ENCODE data around the gene APBB3.
"Not testable (repeated sequence)": the region's sequence is repeated elsewhere in the genome, so short reads cannot be mapped to it uniquely, and the experiment has no call there.

Gene APBB3

DNA sequence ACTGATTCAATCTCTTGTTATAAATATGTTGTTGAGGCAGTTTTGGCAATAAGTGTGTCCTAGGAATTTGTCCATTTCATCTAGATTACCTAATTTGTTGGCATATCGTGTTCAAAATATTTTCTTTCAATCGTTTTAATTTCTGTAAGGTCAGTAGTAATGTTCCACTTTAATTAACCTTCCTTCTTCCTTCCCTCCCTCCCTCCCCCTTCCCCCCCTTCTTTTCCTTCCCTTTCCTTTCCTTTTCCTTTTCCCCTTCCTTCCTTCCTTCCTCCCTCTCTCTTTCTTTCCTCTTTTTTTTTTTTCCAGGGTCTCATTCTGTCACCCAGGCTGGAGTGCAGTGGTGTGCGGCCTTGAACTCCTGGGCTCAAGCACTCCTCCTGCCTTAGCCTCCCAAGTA, 41.5 kb upstream of the APBB3 start:
- TF ChIP-seq MAX (IDR thresholded peaks at IDR 0.05; ENCODE audit: low read depth, low read length) (no peak), MYC (IDR thresholded peaks at IDR 0.05; ENCODE audit: low read depth, low read length) (no peak), POLR2A (IDR thresholded peaks at IDR 0.05; ENCODE audit: extremely low read depth, insufficient read length) (no peak)
- TF ChIP-seq, protein P1, sequence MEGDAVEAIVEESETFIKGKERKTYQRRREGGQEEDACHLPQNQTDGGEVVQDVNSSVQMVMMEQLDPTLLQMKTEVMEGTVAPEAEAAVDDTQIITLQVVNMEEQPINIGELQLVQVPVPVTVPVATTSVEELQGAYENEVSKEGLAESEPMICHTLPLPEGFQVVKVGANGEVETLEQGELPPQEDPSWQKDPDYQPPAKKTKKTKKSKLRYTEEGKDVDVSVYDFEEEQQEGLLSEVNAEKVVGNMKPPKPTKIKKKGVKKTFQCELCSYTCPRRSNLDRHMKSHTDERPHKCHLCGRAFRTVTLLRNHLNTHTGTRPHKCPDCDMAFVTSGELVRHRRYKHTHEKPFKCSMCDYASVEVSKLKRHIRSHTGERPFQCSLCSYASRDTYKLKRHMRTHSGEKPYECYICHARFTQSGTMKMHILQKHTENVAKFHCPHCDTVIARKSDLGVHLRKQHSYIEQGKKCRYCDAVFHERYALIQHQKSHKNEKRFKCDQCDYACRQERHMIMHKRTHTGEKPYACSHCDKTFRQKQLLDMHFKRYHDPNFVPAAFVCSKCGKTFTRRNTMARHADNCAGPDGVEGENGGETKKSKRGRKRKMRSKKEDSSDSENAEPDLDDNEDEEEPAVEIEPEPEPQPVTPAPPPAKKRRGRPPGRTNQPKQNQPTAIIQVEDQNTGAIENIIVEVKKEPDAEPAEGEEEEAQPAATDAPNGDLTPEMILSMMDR (IDR thresholded peaks at IDR 0.05; ENCODE audit: low read depth, low read length) = no peak
- no peak for DNase-seq (ENCODE audit: low read depth)

DNA sequence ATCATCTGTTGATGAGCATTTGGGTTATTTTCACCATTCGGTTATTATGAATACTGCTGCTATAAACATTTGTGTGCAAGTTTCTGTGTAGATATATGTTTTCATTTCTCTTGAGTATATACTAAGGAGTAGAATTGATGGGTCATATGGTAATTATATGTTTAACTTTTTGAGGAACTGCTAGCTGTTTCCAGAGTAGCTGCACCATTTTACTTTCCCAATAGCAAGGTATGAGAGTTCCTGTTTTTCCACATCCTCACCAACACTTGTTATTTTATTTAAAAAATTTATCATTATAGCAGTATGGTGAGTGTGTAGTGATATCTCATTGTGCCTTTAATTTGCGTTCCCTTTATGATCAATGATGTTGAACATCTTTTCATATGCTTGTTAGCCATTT, 39.3 kb upstream of the APBB3 start:
- no peak overlapping the region for H3K4me3 ChIP-seq (ENCODE audit: low read depth, low read length)
- TF ChIP-seq MYC (IDR thresholded peaks at IDR 0.05; ENCODE audit: low read depth, low read length) = no peak
- no peak for TF ChIP-seq MAX (IDR thresholded peaks at IDR 0.05; ENCODE audit: low read depth, low read length)
- TF ChIP-seq, protein P1 (IDR thresholded peaks at IDR 0.05; ENCODE audit: low read depth, low read length) = no peak
- TF ChIP-seq POLR2A (IDR thresholded peaks at IDR 0.05; ENCODE audit: extremely low read depth, insufficient read length) = no peak
- no peak for DNase-seq (ENCODE audit: low read depth)

More for the DNA sequence above, 41.5 kb upstream of the APBB3 start:
- no peak overlapping the region for H3K4me3 ChIP-seq (ENCODE audit: low read depth, low read length)

DNA sequence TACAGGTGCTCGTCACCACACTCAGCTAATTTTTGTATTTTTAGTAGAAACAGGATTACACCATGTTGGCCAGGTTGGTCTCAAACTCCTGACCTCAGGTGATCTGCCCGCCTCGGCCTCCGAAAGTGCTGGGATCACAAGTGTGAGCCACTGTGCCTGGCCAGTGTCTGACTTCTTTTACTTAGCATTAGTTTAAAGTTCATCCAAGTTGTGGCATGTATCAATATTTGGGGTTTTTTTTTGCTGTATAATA, 39.0 kb upstream of the APBB3 start:
- H3K4me3 ChIP-seq (ENCODE audit: low read depth, low read length); DNase-seq (ENCODE audit: low read depth): not testable (repeated sequence)

DNA sequence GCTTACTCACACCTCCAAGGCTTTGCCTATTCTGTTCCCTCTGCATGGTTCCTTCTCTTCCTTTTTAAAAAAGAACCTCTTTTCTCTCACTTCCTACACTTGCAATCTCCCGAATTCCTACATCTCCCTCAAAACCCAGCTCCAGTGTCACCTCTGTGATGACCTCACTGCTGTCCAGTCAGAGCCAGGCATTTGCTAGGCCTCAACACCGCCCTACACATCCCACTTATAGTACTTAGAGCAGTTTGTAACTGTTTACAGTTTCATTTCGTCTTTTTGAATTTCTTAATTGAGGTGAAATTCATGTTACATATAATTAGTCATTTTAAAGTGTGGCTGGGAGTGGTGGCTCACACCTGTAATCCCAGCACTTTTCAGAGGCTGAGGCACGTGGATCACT, 37.7 kb upstream of the APBB3 start:
- no peak for TF ChIP-seq MAX (IDR thresholded peaks at IDR 0.05; ENCODE audit: low read depth, low read length)
- TF ChIP-seq MYC (IDR thresholded peaks at IDR 0.05; ENCODE audit: low read depth, low read length) = no peak
- TF ChIP-seq, protein P1 (IDR thresholded peaks at IDR 0.05; ENCODE audit: low read depth, low read length) = no peak
- no peak for TF ChIP-seq POLR2A (IDR thresholded peaks at IDR 0.05; ENCODE audit: extremely low read depth, insufficient read length)

GRCh38 chr5:140600096-140600495, 35.7 kb upstream of the APBB3 start:
- no peak for DNase-seq (ENCODE audit: low read depth)
- no peak for TF ChIP-seq MYC (IDR thresholded peaks at IDR 0.05; ENCODE audit: low read depth, low read length)
- no peak for TF ChIP-seq MAX (IDR thresholded peaks at IDR 0.05; ENCODE audit: low read depth, low read length)
- no peak for TF ChIP-seq POLR2A (IDR thresholded peaks at IDR 0.05; ENCODE audit: extremely low read depth, insufficient read length)
- TF ChIP-seq, protein P1 (IDR thresholded peaks at IDR 0.05; ENCODE audit: low read depth, low read length) = no peak
- no peak overlapping the region for H3K4me3 ChIP-seq (ENCODE audit: low read depth, low read length)

More for the DNA sequence above, 37.7 kb upstream of the APBB3 start:
- H3K4me3 ChIP-seq (ENCODE audit: low read depth, low read length) = no peak overlapping the region
- no peak for DNase-seq (ENCODE audit: low read depth)

- no peak for TF ChIP-seq MYC (IDR thresholded peaks at IDR 0.05; ENCODE audit: low read depth, low read length)
- TF ChIP-seq, protein P1 (IDR thresholded peaks at IDR 0.05; ENCODE audit: low read depth, low read length) = no peak
- TF ChIP-seq POLR2A (IDR thresholded peaks at IDR 0.05; ENCODE audit: extremely low read depth, insufficient read length) = no peak
- TF ChIP-seq MAX (IDR thresholded peaks at IDR 0.05; ENCODE audit: low read depth, low read length) = no peak
- DNase-seq (ENCODE audit: low read depth) = no peak
- H3K4me3 ChIP-seq (ENCODE audit: low read depth, low read length) = no peak overlapping the region
Observed at GRCh38 chr5:140598836-140599235, 34.4 kb upstream of the APBB3 start.
